Measurements from ENCODE around the gene RAB11FIP4. TPM values are rescaled to one million over a fixed set of nuclear protein-coding genes. Genes with fewer than 3 reads are reported as not detected.

RAB11FIP4 gene
- total and polyA plus RNA-seq, 10 of the 15 experiments (the other 5 are each of a cell fraction or from before 2014, with no cell fraction given): 1.4 to 27.0 (median 17.6) TPM

GRCh38 chr17:31434727-31435050 is 43.2 kb downstream of the RAB11FIP4 start:
- no peaks in the 10 kb centered on the region for H3K79me2 ChIP-seq (ENCODE audit: control insufficient read depth, insufficient read depth, low read length)
- no peak for FAIRE-seq
- no peak overlapping the region for H3K4me2 ChIP-seq (ENCODE audit: control insufficient read depth, insufficient read depth)
- H4K20me1 ChIP-seq (ENCODE audit: control insufficient read depth, insufficient read depth): no peaks in the 10 kb centered on the region
- no peak overlapping the region for H3K4me3 ChIP-seq
- CTCF ChIA-PET: interaction anchor here (0.8 to 6.8 kb wide), 7 partner anchors 21 to 408 kb away, joined by 3 to 95 read pairs (median 3); no protein-coding TSS in a partner anchor
- no peak for ATAC-seq
- H3K4me1 ChIP-seq (ENCODE audit: control insufficient read depth, insufficient read depth, low read length): no peaks in the 10 kb centered on the region
- no peak overlapping the region for H3K9ac ChIP-seq (ENCODE audit: control insufficient read depth, insufficient read depth, low read length)
- in situ Hi-C loops (cut with MboI) (no loop called here), intact Hi-C loops (cut with micrococcal nuclease; ENCODE audit: unreplicated experiment) (no loop called here)
- no peak for DNase-seq (ENCODE audit: low read depth, low spot score)
- H3K27me3 ChIP-seq (replicated peaks in 1 of 2; ENCODE audit: control insufficient read depth in 2 of 2, insufficient read depth in 2 of 2, low read length in 1 of 2): no peaks in the 10 kb centered on the region
- 67% methylated on average over 8 of the region's 8 CpGs for WGBS (ENCODE audit: insufficient coverage, insufficient replicate concordance, low lambda C conversion rate, missing lambda C conversion rate)
- no peak overlapping the region for H3K27ac ChIP-seq (ENCODE audit: control insufficient read depth, insufficient read depth)
- no peak overlapping the region for H2AFZ ChIP-seq (ENCODE audit: control insufficient read depth, low read depth, low read length)
- H3K36me3 ChIP-seq (ENCODE audit: control insufficient read depth in 2 of 2, insufficient read depth in 2 of 2, low read length in 1 of 2): no peaks in the 10 kb centered on the region
- SMC1A ChIA-PET (ENCODE audit: uncharacterized antibody, unreplicated experiment): interaction anchor here (0.5 to 7.5 kb wide), 4 partner anchors 82 to 173 kb away, joined by 3 to 81 read pairs (median 4); no protein-coding TSS in a partner anchor
- H3K9me3 ChIP-seq (replicated peaks; ENCODE audit: control insufficient read depth, insufficient read depth, low read length): no peaks in the 10 kb centered on the region
- BruUV-seq (replicated peaks): no TSS peak
- RAD21 ChIA-PET (ENCODE audit: unreplicated experiment): interaction anchor here (0.9 to 7.7 kb wide), 4 partner anchors 53 to 407 kb away, joined by 3 to 64 read pairs (median 4); no protein-coding TSS in a partner anchor
- POLR2A ChIA-PET: no interaction called here
- no peak for TF ChIP-seq ATF7 (IDR thresholded peaks at IDR 0.05; ENCODE audit: low read depth)

GRCh38 chr17:31435581-31435980 is 44.1 kb downstream of the RAB11FIP4 start:
- ChIA-PET POLR2A (no interaction called here), RAD21 (ENCODE audit: unreplicated experiment) (interaction anchor here (0.9 to 7.7 kb wide), 6 partner anchors 52 to 407 kb away, joined by 3 to 64 read pairs (median 4); no protein-coding TSS in a partner anchor), CTCF (interaction anchor here (0.8 to 6.8 kb wide), 7 partner anchors 21 to 416 kb away, joined by 3 to 95 read pairs (median 3); no protein-coding TSS in a partner anchor), SMC1A (ENCODE audit: uncharacterized antibody, unreplicated experiment) (interaction anchor here (0.9 to 7.5 kb wide), 4 partner anchors 81 to 407 kb away, joined by 3 to 81 read pairs (median 4); no protein-coding TSS in a partner anchor)
- Histone ChIP-seq H3K4me1 (ENCODE audit: control insufficient read depth, insufficient read depth, low read length) (no peaks in the 10 kb centered on the region), H3K79me2 (ENCODE audit: control insufficient read depth, insufficient read depth, low read length) (no peaks in the 10 kb centered on the region), H3K9ac (ENCODE audit: control insufficient read depth, insufficient read depth, low read length) (no peak overlapping the region), H3K36me3 (ENCODE audit: control insufficient read depth in 2 of 2, insufficient read depth in 2 of 2, low read length in 1 of 2) (no peaks in the 10 kb centered on the region), H2AFZ (ENCODE audit: control insufficient read depth, low read depth, low read length) (no peak overlapping the region), H3K9me3 (replicated peaks; ENCODE audit: control insufficient read depth, insufficient read depth, low read length) (no peaks in the 10 kb centered on the region), H3K27me3 (replicated peaks in 1 of 2; ENCODE audit: control insufficient read depth in 2 of 2, insufficient read depth in 2 of 2, low read length in 1 of 2) (no peaks in the 10 kb centered on the region), H3K27ac (ENCODE audit: control insufficient read depth, insufficient read depth) (no peak overlapping the region), H4K20me1 (ENCODE audit: control insufficient read depth, insufficient read depth) (no peaks in the 10 kb centered on the region), H3K4me2 (ENCODE audit: control insufficient read depth, insufficient read depth) (no peak overlapping the region), H3K4me3 (no peak overlapping the region)
- no TSS peak for BruUV-seq (replicated peaks)
- intact Hi-C loops (cut with micrococcal nuclease; ENCODE audit: unreplicated experiment): no loop called here
- in situ Hi-C loops (cut with MboI): no loop called here
- FAIRE-seq (no peak), ATAC-seq (no peak), DNase-seq (ENCODE audit: low read depth, low spot score) (no peak)
- TF ChIP-seq TCF3 (IDR thresholded peaks at IDR 0.05; ENCODE audit: borderline replicate concordance, insufficient read depth, low read depth, low read length) (no peak), IKZF1 (conservative IDR thresholded peaks at IDR 0.05) (no peak), ATF7 (IDR thresholded peaks at IDR 0.05; ENCODE audit: low read depth) (no peak), MAX (IDR thresholded peaks at IDR 0.05; ENCODE audit: low read depth, low read length) (no peak), ZNF622 (IDR thresholded peaks at IDR 0.05) (no peak), E2F4 (IDR thresholded peaks at IDR 0.05; ENCODE audit: low read depth, low read length) (no peak), FOXM1 (IDR thresholded peaks at IDR 0.05; ENCODE audit: low read depth, low read length) (no peak), ZNF217 (IDR thresholded peaks at IDR 0.05) (no peak), POU2F2 (IDR thresholded peaks at IDR 0.05; ENCODE audit: borderline replicate concordance, low read depth, low read length) (no peak), KAT2A (conservative IDR thresholded peaks at IDR 0.05; ENCODE audit: control insufficient read depth, low read depth, low read length) (no peak), ZNF274 (IDR thresholded peaks at IDR 0.05; ENCODE audit: insufficient read depth, insufficient read length) (no peak), TCF12 (IDR thresholded peaks at IDR 0.05; ENCODE audit: low read depth, low read length) (no peak), CBFB (IDR thresholded peaks at IDR 0.05; ENCODE audit: low read depth) (no peak)
- TF ChIP-seq, protein P1, sequence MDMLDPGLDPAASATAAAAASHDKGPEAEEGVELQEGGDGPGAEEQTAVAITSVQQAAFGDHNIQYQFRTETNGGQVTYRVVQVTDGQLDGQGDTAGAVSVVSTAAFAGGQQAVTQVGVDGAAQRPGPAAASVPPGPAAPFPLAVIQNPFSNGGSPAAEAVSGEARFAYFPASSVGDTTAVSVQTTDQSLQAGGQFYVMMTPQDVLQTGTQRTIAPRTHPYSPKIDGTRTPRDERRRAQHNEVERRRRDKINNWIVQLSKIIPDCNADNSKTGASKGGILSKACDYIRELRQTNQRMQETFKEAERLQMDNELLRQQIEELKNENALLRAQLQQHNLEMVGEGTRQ (IDR thresholded peaks at IDR 0.05; ENCODE audit: borderline replicate concordance, low read depth, low read length): no peak
- TF ChIP-seq, protein P2, sequence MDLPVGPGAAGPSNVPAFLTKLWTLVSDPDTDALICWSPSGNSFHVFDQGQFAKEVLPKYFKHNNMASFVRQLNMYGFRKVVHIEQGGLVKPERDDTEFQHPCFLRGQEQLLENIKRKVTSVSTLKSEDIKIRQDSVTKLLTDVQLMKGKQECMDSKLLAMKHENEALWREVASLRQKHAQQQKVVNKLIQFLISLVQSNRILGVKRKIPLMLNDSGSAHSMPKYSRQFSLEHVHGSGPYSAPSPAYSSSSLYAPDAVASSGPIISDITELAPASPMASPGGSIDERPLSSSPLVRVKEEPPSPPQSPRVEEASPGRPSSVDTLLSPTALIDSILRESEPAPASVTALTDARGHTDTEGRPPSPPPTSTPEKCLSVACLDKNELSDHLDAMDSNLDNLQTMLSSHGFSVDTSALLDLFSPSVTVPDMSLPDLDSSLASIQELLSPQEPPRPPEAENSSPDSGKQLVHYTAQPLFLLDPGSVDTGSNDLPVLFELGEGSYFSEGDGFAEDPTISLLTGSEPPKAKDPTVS (IDR thresholded peaks at IDR 0.05; ENCODE audit: low read depth, low read length): no peak
- 0% methylated on average over 2 of the region's 2 CpGs for WGBS (ENCODE audit: insufficient coverage, insufficient replicate concordance, low lambda C conversion rate, missing lambda C conversion rate)
